ENCODE results near the gene ZDHHC4.
"Not testable (repeated sequence)": the region's sequence is repeated elsewhere in the genome, so short reads cannot be mapped to it uniquely, and the experiment has no call there.

The ZDHHC4 gene

DNA sequence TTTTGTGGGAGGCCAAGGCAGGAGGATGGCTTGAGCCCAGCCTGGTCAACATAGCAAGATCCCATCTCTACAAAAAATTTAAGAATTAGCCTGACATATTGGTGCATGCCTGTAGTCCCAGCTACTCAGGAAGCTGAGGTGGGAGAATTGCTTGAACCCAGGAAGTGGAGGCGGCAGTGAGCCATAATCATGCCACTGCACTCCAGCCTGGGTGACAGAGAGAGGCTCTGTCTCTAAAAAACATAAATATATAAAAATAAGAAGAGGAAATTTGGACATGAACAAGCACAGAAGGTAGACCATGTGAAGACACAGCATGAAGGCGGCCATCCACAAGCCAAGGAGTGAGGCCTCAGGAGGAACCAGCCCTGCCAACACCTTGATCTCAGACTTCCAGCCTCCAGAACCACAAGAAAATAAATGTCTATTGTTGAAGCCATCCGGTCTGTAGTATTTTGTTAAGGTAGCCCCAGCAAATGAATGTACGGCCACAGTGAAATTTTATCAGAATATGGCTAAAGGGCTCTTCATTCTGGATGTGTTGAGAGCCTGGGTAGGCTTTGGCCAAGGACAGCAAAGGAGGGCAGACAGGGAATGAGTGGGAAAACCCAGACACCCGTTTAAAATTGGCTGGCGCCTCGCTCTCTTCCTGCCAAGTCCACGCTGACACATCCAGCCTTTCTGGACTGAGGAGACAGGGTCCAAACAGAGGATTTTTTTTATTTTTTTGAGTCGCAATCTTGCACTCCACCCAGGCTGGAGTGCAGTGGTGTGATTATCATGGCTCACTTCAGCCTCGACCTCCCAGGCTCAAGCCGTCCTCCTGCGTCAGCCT, 13.1 kb upstream of the ZDHHC4 start:
- no peaks in the 10 kb centered on the region for H3K9me3 ChIP-seq (ENCODE audit: control insufficient read depth, insufficient read depth, low read depth, low read length)
- no peaks in the 10 kb centered on the region for H3K27me3 ChIP-seq (ENCODE audit: control insufficient read depth, insufficient read depth, low read length)
- peaks cover 1% of the 10 kb centered on the region; the same call in 1 of the 2 replicates for H3K4me1 ChIP-seq (ENCODE audit: control insufficient read depth, insufficient read depth, low read length)
- no peak overlapping the region for H3K27ac ChIP-seq (ENCODE audit: low read depth, low read length)
- H3K36me3 ChIP-seq (ENCODE audit: control insufficient read depth, insufficient read depth, low read length): no peaks in the 10 kb centered on the region
- H3K9ac ChIP-seq (ENCODE audit: low read length): no peak overlapping the region
- H3K4me3 ChIP-seq (ENCODE audit: low read depth, low read length): no peak overlapping the region

DNA sequence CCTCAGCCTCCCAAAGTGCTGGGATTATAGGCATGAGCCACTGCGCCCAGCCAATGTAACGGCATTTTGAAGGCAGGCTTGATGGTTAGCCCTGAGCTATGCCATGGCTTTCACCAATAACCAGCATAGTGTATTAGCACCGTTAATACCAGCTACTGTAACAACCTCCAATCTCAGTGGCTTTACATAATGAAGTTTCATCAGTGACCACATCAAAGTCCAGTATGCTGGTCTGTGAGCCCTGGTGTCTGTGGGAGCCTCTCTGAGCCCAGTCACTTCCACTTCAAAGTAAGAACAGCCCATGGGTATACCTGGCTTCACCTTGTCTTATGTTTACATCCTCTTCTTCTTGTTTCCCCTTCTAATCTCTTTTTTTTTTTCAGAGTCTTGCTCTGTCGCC, 11.6 kb upstream of the ZDHHC4 start:
- Histone ChIP-seq H3K27me3 (ENCODE audit: control insufficient read depth, insufficient read depth, low read length) (no peaks in the 10 kb centered on the region), H3K4me3 (ENCODE audit: low read depth, low read length) (no peak overlapping the region), H3K27ac (ENCODE audit: low read depth, low read length) (no peak overlapping the region), H3K36me3 (ENCODE audit: control insufficient read depth, insufficient read depth, low read length) (no peaks in the 10 kb centered on the region), H3K9ac (ENCODE audit: low read length) (no peak overlapping the region), H3K4me1 (ENCODE audit: control insufficient read depth, insufficient read depth, low read length) (no peaks in the 10 kb centered on the region), H3K9me3 (ENCODE audit: control insufficient read depth, insufficient read depth, low read depth, low read length) (no peaks in the 10 kb centered on the region)

- no peaks in the 10 kb centered on the region for H3K27me3 ChIP-seq (ENCODE audit: control insufficient read depth, insufficient read depth, low read length)
- no peak overlapping the region for H3K27ac ChIP-seq (ENCODE audit: low read depth, low read length)
- no peaks in the 10 kb centered on the region for H3K4me1 ChIP-seq (ENCODE audit: control insufficient read depth, insufficient read depth, low read length)
- no peaks in the 10 kb centered on the region for H3K9me3 ChIP-seq (ENCODE audit: control insufficient read depth, insufficient read depth, low read depth, low read length)
- H3K36me3 ChIP-seq (ENCODE audit: control insufficient read depth, insufficient read depth, low read length): no peaks in the 10 kb centered on the region
- H3K4me3 ChIP-seq (ENCODE audit: low read depth, low read length): no peak overlapping the region
- H3K9ac ChIP-seq (ENCODE audit: low read length): no peak overlapping the region
Observed at GRCh38 chr7:6567886-6568285, 9.4 kb upstream of the ZDHHC4 start.

DNA sequence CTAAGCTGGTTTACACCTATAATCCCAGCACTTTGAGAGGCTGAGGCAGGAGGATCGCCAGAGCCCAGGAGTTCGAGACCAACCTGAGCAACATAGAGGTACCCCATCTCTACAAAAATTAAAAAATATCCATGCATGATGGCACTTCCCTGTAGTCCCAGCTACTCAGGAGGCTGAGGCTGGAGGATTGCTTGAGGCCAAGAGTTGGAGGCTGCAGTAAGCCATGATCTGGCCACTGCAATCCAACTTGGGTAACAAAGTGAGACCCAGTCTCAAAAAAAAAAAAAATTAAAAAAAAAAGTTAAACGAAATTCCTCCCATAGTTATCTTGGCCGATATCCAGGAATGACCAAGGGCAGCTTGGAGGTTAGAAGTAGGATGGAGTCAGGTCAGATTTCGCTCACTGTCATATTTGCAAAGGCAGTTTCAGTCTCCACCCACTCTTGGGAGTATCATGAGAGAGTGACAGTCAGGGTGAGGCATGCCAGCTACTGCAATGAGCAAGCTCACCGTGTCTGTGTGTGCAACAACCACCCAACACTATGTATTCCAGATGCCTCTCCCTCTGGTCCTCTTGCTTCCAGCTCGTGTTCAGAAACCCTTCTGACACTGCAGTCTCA, 6.0 kb upstream of the ZDHHC4 start:
- no peak overlapping the region for H3K27ac ChIP-seq (ENCODE audit: low read depth, low read length)
- no peaks in the 10 kb centered on the region for H3K4me1 ChIP-seq (ENCODE audit: control insufficient read depth, insufficient read depth, low read length)
- no peak overlapping the region for H3K9ac ChIP-seq (ENCODE audit: low read length)
- no peaks in the 10 kb centered on the region for H3K9me3 ChIP-seq (ENCODE audit: control insufficient read depth, insufficient read depth, low read depth, low read length)
- no peak overlapping the region for H3K4me3 ChIP-seq (ENCODE audit: low read depth, low read length)
- no peaks in the 10 kb centered on the region for H3K36me3 ChIP-seq (ENCODE audit: control insufficient read depth, insufficient read depth, low read length)
- no peaks in the 10 kb centered on the region for H3K27me3 ChIP-seq (ENCODE audit: control insufficient read depth, insufficient read depth, low read length)

DNA sequence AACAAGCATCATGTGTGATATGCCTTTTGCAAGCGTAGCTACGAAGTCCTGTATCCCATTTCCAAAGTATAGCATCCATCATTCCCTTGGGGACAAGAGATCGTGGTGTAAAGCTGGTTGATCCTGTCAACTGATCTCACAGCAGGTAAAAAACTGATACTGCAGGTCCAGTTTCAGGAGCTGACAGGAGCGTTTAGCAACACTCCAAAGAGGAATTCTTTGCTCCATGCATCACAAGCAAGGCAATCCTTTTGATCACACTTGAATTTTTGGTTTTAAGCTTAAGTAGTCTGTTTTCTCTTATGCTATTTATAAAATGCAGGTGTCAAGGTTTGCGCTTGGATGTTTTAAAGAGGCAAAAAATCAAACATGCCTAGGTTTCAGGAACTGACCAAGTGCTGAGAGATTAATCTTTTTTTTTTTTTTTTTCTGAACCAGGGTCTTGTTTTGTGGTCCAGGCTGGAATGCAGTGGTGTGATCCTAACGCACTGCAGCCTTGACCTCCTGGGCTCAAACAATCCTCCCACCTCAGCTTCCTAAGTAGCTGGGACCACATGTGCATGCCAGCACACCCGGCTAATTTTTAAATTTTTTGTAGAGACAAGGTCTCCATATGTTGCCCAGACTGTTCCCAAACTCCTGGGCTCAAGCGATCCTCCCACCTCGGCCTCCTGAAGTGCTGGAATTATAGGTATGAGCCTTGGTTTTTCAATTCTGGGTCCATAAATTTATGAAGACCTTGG, 1.8 kb upstream of the ZDHHC4 start:
- H3K27ac ChIP-seq (ENCODE audit: low read depth, low read length): no peak overlapping the region
- H3K36me3 ChIP-seq (ENCODE audit: control insufficient read depth, insufficient read depth, low read length): peaks cover 3% of the 10 kb centered on the region
- H3K9ac ChIP-seq (ENCODE audit: low read length): no peak overlapping the region
- no peaks in the 10 kb centered on the region for H3K4me1 ChIP-seq (ENCODE audit: control insufficient read depth, insufficient read depth, low read length)
- H3K27me3 ChIP-seq (ENCODE audit: control insufficient read depth, insufficient read depth, low read length): no peaks in the 10 kb centered on the region
- H3K4me3 ChIP-seq (ENCODE audit: low read depth, low read length): no peak overlapping the region
- no peaks in the 10 kb centered on the region for H3K9me3 ChIP-seq (ENCODE audit: control insufficient read depth, insufficient read depth, low read depth, low read length)

DNA sequence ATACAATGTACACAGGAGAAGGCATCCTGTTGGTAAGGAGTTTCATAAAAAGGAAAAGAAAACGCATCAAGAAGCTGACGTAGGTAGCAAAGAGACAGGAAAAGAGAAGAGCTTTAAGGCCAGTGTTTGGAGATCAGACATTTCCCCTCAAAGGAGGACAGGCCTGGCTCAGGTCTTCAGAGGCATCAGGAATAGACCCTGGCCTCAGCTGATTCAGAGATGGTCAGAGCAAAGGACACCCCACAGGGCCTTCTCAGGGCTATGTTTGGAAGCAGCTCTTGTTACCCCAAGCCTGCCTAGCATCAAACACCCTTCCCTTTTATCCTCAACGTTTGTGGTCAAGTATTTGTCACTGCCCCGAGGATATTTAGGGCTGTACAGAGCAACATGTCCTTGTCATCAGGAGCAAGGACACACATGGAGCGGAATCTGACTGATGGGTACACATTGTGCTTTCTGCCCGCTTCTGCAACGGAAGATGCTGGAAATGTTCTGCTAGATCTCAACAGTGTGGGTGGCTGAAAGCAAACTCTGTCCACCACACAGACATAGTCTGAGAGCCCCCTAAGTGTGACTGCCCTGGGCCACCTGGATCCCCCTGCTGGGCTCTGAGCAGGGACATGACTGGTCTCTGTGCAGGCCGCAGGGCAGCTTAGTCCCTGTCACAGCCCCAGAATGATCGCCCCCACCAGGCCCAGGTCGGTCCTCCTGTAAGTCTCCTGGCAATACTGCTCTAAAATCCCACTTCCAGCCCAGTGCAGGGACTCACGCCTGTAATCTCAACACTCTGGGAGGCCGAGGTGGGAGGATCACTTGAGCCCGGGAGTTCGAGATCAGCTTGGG, 1.0 kb upstream of the ZDHHC4 start:
- Histone ChIP-seq H3K9me3 (ENCODE audit: control insufficient read depth, insufficient read depth, low read depth, low read length) (no peaks in the 10 kb centered on the region), H3K9ac (ENCODE audit: low read length) (no peak overlapping the region), H3K27me3 (ENCODE audit: control insufficient read depth, insufficient read depth, low read length) (no peaks in the 10 kb centered on the region), H3K27ac (ENCODE audit: low read depth, low read length) (no peak overlapping the region), H3K4me3 (ENCODE audit: low read depth, low read length) (peak overlapping the region; percentile 42), H3K36me3 (ENCODE audit: control insufficient read depth, insufficient read depth, low read length) (peaks cover 11% of the 10 kb centered on the region), H3K4me1 (ENCODE audit: control insufficient read depth, insufficient read depth, low read length) (no peaks in the 10 kb centered on the region)

DNA sequence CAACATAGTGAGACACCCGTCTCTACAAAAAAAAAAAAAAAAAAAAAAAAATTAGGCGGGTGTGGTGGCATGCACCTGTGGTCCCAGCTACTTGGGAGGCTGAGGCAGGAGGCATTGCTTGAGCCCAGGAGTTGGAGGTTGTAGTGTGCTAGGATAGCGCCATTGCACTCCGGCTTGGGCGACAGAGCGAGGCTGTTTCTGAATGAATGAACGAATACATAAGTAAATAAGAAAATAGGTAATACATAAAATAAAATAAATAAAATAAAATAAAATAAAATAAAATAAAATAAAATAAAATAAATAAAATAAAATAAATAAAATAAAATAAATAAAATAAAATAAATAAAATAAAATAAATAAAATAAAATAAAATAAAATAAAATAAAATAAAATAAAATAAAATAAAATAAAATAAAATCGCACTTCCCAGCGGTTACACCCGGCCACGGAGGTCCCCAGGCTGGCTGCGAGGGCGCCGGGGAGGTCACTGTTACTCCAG, 336 bp upstream of the ZDHHC4 start:
- H3K27me3 ChIP-seq (ENCODE audit: control insufficient read depth, insufficient read depth, low read length); H3K4me1 ChIP-seq (ENCODE audit: control insufficient read depth, insufficient read depth, low read length); H3K9me3 ChIP-seq (ENCODE audit: control insufficient read depth, insufficient read depth, low read depth, low read length): not testable (repeated sequence)
- Histone ChIP-seq H3K36me3 (ENCODE audit: control insufficient read depth, insufficient read depth, low read length) (peaks cover 18% of the 10 kb centered on the region), H3K9ac (ENCODE audit: low read length) (peak overlapping the region; percentile 93), H3K27ac (ENCODE audit: low read depth, low read length) (peak overlapping the region; percentile 98; the same call in 1 of the 2 replicates), H3K4me3 (ENCODE audit: low read depth, low read length) (peak overlapping the region; percentile 84)

DNA sequence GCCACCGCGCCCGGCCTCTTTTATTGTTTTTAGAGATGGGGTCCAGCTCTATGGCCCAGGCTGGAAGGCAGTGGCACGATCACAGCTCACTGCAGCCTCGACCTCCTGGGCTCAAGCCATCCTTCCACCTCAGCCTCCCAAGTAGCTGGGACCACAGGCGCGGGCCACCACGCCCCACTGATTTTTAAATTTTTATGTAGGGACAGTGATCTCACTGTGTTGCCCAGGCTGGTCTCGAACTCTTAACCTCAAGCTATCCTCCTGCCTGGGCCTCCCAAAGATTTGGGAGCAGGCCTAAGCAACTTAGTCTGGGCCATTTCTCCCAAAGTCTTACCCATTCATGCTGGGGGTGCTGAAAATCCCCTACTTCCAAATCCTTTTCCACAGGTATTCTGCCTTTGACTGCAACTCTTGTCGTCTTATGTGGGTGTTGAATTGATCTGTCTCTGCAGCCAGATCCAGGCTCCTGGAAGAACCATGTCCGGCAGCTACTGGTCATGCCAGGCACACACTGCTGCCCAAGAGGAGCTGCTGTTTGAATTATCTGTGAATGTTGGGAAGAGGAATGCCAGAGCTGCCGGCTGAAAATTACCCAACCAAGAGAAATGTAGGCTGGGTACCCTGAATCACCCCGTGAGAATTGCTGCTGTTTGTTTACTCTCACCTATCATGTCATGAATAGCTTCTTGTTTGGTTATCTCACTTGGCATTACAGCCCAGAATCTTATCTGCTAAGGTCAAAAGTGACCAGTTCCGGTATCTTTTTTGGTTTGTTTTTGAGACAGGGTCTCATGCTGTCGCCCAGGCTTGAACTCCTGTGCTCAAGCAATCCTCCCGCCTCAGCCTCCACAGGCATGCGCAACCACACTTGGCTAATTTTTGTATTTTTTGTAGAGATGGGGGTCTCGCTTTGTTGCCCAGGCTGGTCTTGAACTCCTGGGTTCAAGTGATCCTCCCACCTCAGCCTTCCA, 1.1 kb downstream of the ZDHHC4 start:
- peak overlapping the region; percentile 93 for H3K9ac ChIP-seq (ENCODE audit: low read length)

GRCh38 chr7:6579446-6579845, 2.2 kb downstream of the ZDHHC4 start:
- H3K9me3 ChIP-seq (ENCODE audit: control insufficient read depth, insufficient read depth, low read depth, low read length): no peaks in the 10 kb centered on the region
- H3K27ac ChIP-seq (ENCODE audit: low read depth, low read length): no peak overlapping the region
- H3K27me3 ChIP-seq (ENCODE audit: control insufficient read depth, insufficient read depth, low read length): no peaks in the 10 kb centered on the region
- no peak overlapping the region for H3K4me3 ChIP-seq (ENCODE audit: low read depth, low read length)
- H3K36me3 ChIP-seq (ENCODE audit: control insufficient read depth, insufficient read depth, low read length): peaks cover 42% of the 10 kb centered on the region
- no peak overlapping the region for H3K9ac ChIP-seq (ENCODE audit: low read length)
- no peaks in the 10 kb centered on the region for H3K4me1 ChIP-seq (ENCODE audit: control insufficient read depth, insufficient read depth, low read length)

More for the DNA sequence above, 1.1 kb downstream of the ZDHHC4 start:
- Histone ChIP-seq H3K27me3 (ENCODE audit: control insufficient read depth, insufficient read depth, low read length) (no peaks in the 10 kb centered on the region), H3K9me3 (ENCODE audit: control insufficient read depth, insufficient read depth, low read depth, low read length) (no peaks in the 10 kb centered on the region), H3K36me3 (ENCODE audit: control insufficient read depth, insufficient read depth, low read length) (peaks cover 33% of the 10 kb centered on the region), H3K4me1 (ENCODE audit: control insufficient read depth, insufficient read depth, low read length) (no peaks in the 10 kb centered on the region), H3K27ac (ENCODE audit: low read depth, low read length) (peak overlapping the region; percentile 98; the same call in 1 of the 2 replicates), H3K4me3 (ENCODE audit: low read depth, low read length) (peak overlapping the region; percentile 84)
